Keratinocyte (primary cell): Measurements from ENCODE around the gene IL11.

Experiments
- CTCF ChIP-seq, 3 experiments: IDR thresholded peaks in 1 of 3; conservative IDR thresholded peaks in 1 of 3; optimal IDR thresholded peaks in 1 of 3; 2 replicates in 2 of 3; 3 replicates in 1 of 3; pipeline versions ENCODE3 to v1.5.1; 2011; ENCODE audit warnings: low read length in 3 of 3, mild to moderate bottlenecking in 3 of 3, moderate library complexity in 2 of 3, control low read depth in 1 of 3, inconsistent platforms in 1 of 3; ENCODE audit not compliant: insufficient read depth in 2 of 3; ENCODE audit errors: extremely low read depth in 1 of 3
- EZH2 ChIP-seq: IDR thresholded peaks from one replicate; pipeline ENCODE4 v1.6.1; 2012; ENCODE audit warnings: inconsistent platforms, mild to moderate bottlenecking, low read length, moderate library complexity

- TF ChIP-seq CTCF (optimal IDR thresholded peaks at IDR 0.05 in 1 of 3, IDR thresholded peaks at IDR 0.05 in 1 of 3, conservative IDR thresholded peaks at IDR 0.05 in 1 of 3; ENCODE audit: extremely low read depth in 1 of 3, insufficient read depth in 2 of 3, low read length in 3 of 3) = no peak
- TF ChIP-seq EZH2 = no peak
Measured at GRCh38 chr19:55405638-55406037, 35.4 kb upstream of the IL11 start.
